PFSK-1 (cell line): Measurements from ENCODE around the gene UBTF. TPM values are rescaled to one million over a fixed set of nuclear protein-coding genes. Genes with fewer than 3 reads are reported as not detected.

ENCODE experiments used
- FOXP2 ChIP-seq: optimal IDR thresholded peaks from 2 replicates; pipeline ENCODE3; 2011; ENCODE audit warnings: borderline replicate concordance, control low read depth, inconsistent platforms; ENCODE audit not compliant: insufficient read depth; ENCODE audit errors: extremely low read length, extremely low read depth
- POLR2AphosphoS5 ChIP-seq: IDR thresholded peaks from 2 replicates; pipeline ENCODE4 v1.6.1; 2012; ENCODE audit warnings: low read depth, mild to moderate bottlenecking, control low read depth, low read length, moderate library complexity
- SIN3A ChIP-seq: IDR thresholded peaks from 2 replicates; pipeline ENCODE4 v1.6.1; 2012; ENCODE audit warnings: mild to moderate bottlenecking, low read length, moderate library complexity, borderline replicate concordance; ENCODE audit not compliant: insufficient read depth
- TAF1 ChIP-seq: IDR thresholded peaks from 2 replicates; pipeline ENCODE4 v1.6.1; 2012; ENCODE audit warnings: low read length, control low read depth, borderline replicate concordance; ENCODE audit not compliant: insufficient read depth
- polyA plus RNA-seq: library from polyadenylated mRNA; unstranded; fragments of >200 nt; gene quantifications from one replicate; pipeline ENCODE4 v1.2.1, GENCODE V29; 2012; ENCODE audit warnings: low read depth, missing spikeins; ENCODE audit not compliant: insufficient read length
- TF ChIP-seq, protein P1 (sequence below), 2 experiments: IDR thresholded peaks; 2 replicates each; pipeline versions ENCODE4 v1.6.1 to v1.8.0; 2011 to 2012; ENCODE audit warnings: low read depth in 2 of 2, low read length in 2 of 2, control low read depth in 1 of 2, inconsistent platforms in 1 of 2, mild to moderate bottlenecking in 1 of 2, moderate library complexity in 1 of 2; ENCODE audit not compliant: insufficient read depth in 1 of 2

UBTF gene, protein sequence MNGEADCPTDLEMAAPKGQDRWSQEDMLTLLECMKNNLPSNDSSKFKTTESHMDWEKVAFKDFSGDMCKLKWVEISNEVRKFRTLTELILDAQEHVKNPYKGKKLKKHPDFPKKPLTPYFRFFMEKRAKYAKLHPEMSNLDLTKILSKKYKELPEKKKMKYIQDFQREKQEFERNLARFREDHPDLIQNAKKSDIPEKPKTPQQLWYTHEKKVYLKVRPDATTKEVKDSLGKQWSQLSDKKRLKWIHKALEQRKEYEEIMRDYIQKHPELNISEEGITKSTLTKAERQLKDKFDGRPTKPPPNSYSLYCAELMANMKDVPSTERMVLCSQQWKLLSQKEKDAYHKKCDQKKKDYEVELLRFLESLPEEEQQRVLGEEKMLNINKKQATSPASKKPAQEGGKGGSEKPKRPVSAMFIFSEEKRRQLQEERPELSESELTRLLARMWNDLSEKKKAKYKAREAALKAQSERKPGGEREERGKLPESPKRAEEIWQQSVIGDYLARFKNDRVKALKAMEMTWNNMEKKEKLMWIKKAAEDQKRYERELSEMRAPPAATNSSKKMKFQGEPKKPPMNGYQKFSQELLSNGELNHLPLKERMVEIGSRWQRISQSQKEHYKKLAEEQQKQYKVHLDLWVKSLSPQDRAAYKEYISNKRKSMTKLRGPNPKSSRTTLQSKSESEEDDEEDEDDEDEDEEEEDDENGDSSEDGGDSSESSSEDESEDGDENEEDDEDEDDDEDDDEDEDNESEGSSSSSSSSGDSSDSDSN
- 69.6 TPM for polyA plus RNA-seq

DNA sequence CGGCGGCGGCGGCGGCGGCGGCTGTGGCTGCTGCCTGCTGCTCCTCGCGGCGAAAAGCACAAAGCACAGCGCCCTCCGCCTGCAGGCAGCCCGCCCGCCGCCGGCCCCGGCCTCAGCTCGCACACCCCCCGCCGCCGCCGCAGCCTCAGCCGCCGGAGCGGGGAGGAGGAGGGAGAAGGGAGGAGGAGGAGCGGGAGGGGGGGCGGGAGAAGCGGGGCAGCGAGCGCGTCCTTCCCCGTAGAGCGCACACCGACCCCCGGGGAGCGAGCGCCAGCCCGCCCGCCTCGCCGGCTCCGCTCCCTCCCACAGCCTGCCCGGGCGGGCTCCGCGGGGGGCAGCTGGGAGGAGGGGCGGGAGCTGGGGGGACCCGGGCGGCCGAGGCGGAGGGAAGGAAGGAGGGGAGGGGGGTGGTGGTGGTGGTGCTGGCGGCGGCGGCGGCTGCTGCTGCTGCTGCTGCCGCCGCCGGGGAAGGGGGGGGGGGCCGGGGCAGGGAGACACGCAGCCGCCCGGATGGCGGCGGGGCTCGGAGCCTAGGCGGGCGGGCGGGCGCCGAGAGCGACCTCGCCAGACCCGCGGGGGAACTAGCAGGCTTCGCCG is at the start of gene UBTF:
Gene UBTF, minus strand, starts transcription at position 60 of the 597 bp plus-strand sequence. CDS start 1,446 bp downstream, outside the sequence.
- no peak for TF ChIP-seq SIN3A
- no peak for TF ChIP-seq FOXP2
- TF ChIP-seq TAF1, result no peak
- no peak for TF ChIP-seq POLR2AphosphoS5
- TF ChIP-seq, protein P1, sequence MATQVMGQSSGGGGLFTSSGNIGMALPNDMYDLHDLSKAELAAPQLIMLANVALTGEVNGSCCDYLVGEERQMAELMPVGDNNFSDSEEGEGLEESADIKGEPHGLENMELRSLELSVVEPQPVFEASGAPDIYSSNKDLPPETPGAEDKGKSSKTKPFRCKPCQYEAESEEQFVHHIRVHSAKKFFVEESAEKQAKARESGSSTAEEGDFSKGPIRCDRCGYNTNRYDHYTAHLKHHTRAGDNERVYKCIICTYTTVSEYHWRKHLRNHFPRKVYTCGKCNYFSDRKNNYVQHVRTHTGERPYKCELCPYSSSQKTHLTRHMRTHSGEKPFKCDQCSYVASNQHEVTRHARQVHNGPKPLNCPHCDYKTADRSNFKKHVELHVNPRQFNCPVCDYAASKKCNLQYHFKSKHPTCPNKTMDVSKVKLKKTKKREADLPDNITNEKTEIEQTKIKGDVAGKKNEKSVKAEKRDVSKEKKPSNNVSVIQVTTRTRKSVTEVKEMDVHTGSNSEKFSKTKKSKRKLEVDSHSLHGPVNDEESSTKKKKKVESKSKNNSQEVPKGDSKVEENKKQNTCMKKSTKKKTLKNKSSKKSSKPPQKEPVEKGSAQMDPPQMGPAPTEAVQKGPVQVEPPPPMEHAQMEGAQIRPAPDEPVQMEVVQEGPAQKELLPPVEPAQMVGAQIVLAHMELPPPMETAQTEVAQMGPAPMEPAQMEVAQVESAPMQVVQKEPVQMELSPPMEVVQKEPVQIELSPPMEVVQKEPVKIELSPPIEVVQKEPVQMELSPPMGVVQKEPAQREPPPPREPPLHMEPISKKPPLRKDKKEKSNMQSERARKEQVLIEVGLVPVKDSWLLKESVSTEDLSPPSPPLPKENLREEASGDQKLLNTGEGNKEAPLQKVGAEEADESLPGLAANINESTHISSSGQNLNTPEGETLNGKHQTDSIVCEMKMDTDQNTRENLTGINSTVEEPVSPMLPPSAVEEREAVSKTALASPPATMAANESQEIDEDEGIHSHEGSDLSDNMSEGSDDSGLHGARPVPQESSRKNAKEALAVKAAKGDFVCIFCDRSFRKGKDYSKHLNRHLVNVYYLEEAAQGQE (IDR thresholded peaks at IDR 0.05; ENCODE audit: insufficient read depth in 1 of 2, low read depth in 2 of 2, low read length in 2 of 2), result no peak

DNA sequence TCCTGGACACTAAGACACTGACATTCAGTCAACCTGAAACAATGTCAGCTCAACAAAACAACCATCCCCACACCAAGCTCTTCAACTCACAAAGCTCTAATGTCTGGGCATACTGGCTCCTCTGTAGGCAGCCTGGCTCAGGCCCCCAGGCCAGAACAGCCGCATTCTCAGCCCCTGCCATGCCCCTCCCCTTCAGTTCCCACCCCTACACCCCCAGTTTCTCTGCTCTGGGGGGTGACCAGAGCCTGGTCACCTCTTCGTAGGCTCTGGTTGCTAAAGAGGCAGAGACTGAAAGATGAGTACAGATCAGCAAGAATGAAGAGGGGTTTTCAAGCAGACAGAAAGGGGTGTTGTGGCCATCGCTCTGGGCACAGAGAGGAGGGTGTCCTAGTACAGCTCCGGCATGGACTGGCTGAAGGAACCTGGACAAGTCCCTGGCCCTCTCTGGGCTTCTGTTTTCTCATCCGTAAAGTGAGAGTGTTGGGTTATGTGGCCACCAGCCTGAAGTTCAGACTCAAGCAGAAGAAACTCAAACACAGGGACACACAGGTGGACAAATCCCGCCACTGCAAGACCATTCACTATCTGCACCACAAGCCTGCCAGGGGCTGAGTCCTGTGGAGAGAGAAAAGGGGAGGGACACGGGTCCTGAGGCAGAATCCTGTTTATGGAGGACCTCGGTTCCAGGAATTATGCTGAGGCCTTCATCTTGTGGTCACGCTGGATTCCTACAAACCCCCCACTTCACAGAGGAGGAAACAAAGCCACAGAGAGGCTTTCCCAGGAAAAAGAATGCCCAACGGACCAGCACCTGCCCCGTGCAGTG is 49.4 kb upstream of the UBTF start:
- TF ChIP-seq SIN3A, result no peak
- TF ChIP-seq, protein P1 (IDR thresholded peaks at IDR 0.05; ENCODE audit: insufficient read depth in 1 of 2, low read depth in 2 of 2, low read length in 2 of 2), result no peak
- TF ChIP-seq FOXP2, result no peak
- no peak for TF ChIP-seq TAF1
- TF ChIP-seq POLR2AphosphoS5, result no peak

DNA sequence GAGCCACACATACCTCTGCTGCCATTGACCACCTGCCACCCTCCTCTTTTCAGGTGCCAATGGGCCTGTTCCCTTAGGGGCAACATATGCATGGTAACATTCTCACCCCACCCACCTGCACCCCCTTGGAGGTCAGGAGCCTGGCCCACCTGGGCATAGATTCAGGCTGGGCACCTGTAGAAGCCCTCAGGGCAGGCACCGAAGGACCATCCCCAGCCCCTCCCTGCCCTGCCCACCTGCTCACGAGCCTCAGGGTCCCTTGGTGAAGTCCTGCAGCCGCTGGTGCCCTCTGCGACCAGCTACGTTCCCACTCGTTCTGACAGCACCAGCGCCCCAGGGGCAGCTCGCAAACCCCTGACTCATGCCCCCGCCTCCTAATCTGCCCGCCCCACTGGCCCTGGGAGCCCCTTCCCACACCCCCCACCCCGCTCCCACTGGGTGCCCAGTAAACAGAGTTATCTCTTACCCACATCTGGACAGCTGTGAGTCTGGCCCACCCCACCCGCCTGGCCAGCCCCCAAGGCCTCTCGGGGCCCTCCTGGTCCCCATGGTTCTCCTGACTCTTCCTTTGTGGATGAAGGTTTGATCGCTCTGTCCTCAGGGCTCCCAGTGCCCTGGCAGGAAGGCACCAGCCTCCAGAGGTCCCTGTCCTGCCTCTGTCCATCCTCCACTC is 48.5 kb upstream of the UBTF start, which contains the start of gene SLC4A1:
Gene SLC4A1, minus strand, starts transcription at position 318 of the 673 bp plus-strand sequence. CDS start 5,269 bp downstream, outside the sequence.
- TF ChIP-seq SIN3A, result no peak
- TF ChIP-seq TAF1, result no peak
- TF ChIP-seq POLR2AphosphoS5, result no peak
- TF ChIP-seq, protein P1 (IDR thresholded peaks at IDR 0.05; ENCODE audit: insufficient read depth in 1 of 2, low read depth in 2 of 2, low read length in 2 of 2), result no peak
- no peak for TF ChIP-seq FOXP2

DNA sequence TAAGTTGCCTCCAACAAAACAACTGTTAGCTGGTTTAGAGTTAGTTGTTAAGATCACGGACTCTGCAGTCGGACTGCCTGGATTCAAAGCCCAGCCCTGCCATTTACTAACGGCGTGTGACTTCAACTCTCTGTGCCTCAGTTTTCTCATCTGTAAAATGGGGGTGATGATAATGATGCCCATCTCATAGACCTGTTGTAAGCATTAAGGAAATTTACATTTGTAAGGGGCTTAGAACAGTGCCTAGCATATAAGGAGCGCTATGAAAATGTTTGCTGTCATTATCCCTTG is 47.6 kb upstream of the UBTF start:
- TF ChIP-seq FOXP2 (no peak), TAF1 (no peak), POLR2AphosphoS5 (no peak), SIN3A (no peak)
- TF ChIP-seq, protein P1 (IDR thresholded peaks at IDR 0.05; ENCODE audit: insufficient read depth in 1 of 2, low read depth in 2 of 2, low read length in 2 of 2), result no peak
